Measurements from ENCODE around the gene STK25. TPM values are rescaled to one million over a fixed set of nuclear protein-coding genes. Genes with fewer than 3 reads are reported as not detected.

The STK25 gene
- total and polyA plus RNA-seq, 2 donors (not counting 1 experiment from before 2014, with no cell fraction given), result 183 to 378 TPM

DNA sequence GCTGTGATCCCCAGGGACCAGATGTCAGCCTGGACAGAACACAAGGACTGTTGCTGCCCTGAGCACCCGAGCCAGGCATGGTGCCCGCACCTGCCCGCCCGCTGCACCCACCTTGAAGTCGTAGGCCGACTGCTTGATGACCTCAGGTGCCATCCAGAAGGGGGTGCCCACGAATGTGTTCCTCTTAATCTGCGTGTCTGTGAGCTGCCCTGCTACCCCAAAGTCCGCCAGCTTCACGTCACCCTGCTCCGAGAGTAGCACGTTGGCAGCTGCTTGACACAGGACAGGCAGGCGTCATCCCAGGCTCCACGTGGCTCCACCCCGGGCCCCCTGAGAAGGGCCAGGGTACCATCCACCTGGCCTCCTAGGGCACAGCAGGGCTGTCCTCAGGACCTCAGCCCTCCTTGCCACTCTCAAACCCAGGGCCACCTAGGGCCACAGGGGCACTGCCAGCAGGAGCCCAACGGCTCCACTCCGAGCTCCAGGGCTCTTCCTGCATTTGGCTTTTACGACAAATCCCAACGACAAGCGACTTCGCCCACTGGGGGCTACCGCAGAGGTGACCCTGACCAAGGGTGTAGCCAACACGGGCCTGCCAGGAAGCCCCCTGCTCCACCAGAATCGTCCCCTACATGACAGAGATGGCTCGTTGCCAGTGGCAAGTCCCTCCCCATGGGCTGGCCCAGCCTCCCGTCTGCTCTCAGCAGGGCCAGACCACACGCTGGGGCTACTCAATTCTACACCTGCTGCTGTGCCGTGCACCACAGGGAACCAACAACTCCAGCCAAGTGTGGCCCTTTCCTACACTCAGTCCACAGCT lies 9.0 kb downstream of the STK25 start:
- no peaks in the 10 kb centered on the region for H3K27me3 ChIP-seq (replicated peaks in 1 of 4; ENCODE audit: control extremely low read depth in 1 of 4, control insufficient read depth in 3 of 4, insufficient read depth in 4 of 4, low read length in 3 of 4)
- no peak overlapping the region for H3K4me2 ChIP-seq (replicated peaks; ENCODE audit: low read depth, low read length, poor library complexity, severe bottlenecking)
- H2AFZ ChIP-seq (ENCODE audit: insufficient read depth, low read depth, low read length, poor library complexity, severe bottlenecking), result no peak overlapping the region
- H3K79me2 ChIP-seq (ENCODE audit: control insufficient read depth, insufficient read depth, low read length), result peaks cover 32% of the 10 kb centered on the region
- peaks cover 0 to 35% of the 10 kb centered on the region in 2 experiments for H3K36me3 ChIP-seq (replicated peaks in 1 of 2; ENCODE audit: control extremely low read depth in 1 of 2, control insufficient read depth in 1 of 2, extremely low read depth in 1 of 2, insufficient read depth in 2 of 2, low read length in 1 of 2)
- no peak overlapping the region for H3K4me3 Mint-ChIP-seq
- H4K20me1 ChIP-seq (ENCODE audit: control insufficient read depth, insufficient read depth, low read length, poor library complexity, severe bottlenecking), result peaks cover 45% of the 10 kb centered on the region
- 96% methylated on average over 28 of the region's 28 CpGs for WGBS (ENCODE audit: insufficient coverage)
- H3K4me3 ChIP-seq (ENCODE audit: control extremely low read depth in 1 of 5, extremely low read depth in 1 of 5, insufficient read depth in 1 of 5, low read depth in 2 of 5, low read length in 4 of 5), result no peak overlapping the region
- TF ChIP-seq EZH2 (IDR thresholded peaks at IDR 0.05; ENCODE audit: borderline replicate concordance, insufficient read depth, low read depth, low read length, poor library complexity, severe bottlenecking), result no peak
- TF ChIP-seq, protein P1, sequence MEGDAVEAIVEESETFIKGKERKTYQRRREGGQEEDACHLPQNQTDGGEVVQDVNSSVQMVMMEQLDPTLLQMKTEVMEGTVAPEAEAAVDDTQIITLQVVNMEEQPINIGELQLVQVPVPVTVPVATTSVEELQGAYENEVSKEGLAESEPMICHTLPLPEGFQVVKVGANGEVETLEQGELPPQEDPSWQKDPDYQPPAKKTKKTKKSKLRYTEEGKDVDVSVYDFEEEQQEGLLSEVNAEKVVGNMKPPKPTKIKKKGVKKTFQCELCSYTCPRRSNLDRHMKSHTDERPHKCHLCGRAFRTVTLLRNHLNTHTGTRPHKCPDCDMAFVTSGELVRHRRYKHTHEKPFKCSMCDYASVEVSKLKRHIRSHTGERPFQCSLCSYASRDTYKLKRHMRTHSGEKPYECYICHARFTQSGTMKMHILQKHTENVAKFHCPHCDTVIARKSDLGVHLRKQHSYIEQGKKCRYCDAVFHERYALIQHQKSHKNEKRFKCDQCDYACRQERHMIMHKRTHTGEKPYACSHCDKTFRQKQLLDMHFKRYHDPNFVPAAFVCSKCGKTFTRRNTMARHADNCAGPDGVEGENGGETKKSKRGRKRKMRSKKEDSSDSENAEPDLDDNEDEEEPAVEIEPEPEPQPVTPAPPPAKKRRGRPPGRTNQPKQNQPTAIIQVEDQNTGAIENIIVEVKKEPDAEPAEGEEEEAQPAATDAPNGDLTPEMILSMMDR (IDR thresholded peaks at IDR 0.05), result no peak
- ChIA-PET POLR2A (no interaction called here), CTCF (no interaction called here)
- H3K9me3 ChIP-seq (ENCODE audit: control extremely low read depth in 1 of 3, control insufficient read depth in 2 of 3, insufficient read depth in 1 of 3, low read length in 2 of 3), result no peaks in the 10 kb centered on the region
- no peak for DNase-seq
- H3K27ac Mint-ChIP-seq, result no peak overlapping the region
- H3K4me1 Mint-ChIP-seq, result no peaks in the 10 kb centered on the region
- no peak overlapping the region for H3K27ac ChIP-seq (ENCODE audit: low read length in 2 of 2)
- no peaks in the 10 kb centered on the region for H3K27me3 Mint-ChIP-seq
- ATAC-seq (ENCODE audit: low read depth), result no peak
- H3K9ac ChIP-seq (ENCODE audit: low read length), result no peak overlapping the region
- no peaks in the 10 kb centered on the region for H3K4me1 ChIP-seq (ENCODE audit: control insufficient read depth in 2 of 2, insufficient read depth in 2 of 2, low read length in 2 of 2)
- no peaks in the 10 kb centered on the region for H3K9me3 Mint-ChIP-seq (ENCODE audit: insufficient read depth)
- intact Hi-C loops (cut with micrococcal nuclease), result no loop called here
